HEK293 (cell line): ENCODE data around the gene TMEM212.

Experiments
- BCL11B ChIP-seq: fragments of 450-650 bp; formaldehyde crosslinking; IDR thresholded peaks from 2 replicates; pipeline ENCODE4 v1.5.1; 2016; ENCODE audit warnings: low read depth, missing biosample characterization, missing genetic modification characterization
- BCL6B ChIP-seq: fragments of 450-650 bp; formaldehyde crosslinking; IDR thresholded peaks from 2 replicates; pipeline ENCODE4 v1.5.1; 2017; ENCODE audit warnings: missing biosample characterization, missing genetic modification characterization
- HIC1 ChIP-seq: fragments of 450-650 bp; formaldehyde crosslinking; IDR thresholded peaks from 2 replicates; pipeline ENCODE4 v1.5.1; 2016; ENCODE audit warnings: missing biosample characterization, missing genetic modification characterization
- IKZF3 ChIP-seq: fragments of 450-650 bp; IDR thresholded peaks from 2 replicates; pipeline ENCODE4 v1.5.0; 2018; ENCODE audit warnings: missing biosample characterization, mild to moderate bottlenecking, missing genetic modification characterization, moderate library complexity
- INSM2 ChIP-seq: fragments of 450-650 bp; formaldehyde crosslinking; IDR thresholded peaks from 2 replicates; pipeline ENCODE4 v1.5.1; 2016; ENCODE audit warnings: missing biosample characterization, missing genetic modification characterization
- KLF1 ChIP-seq: fragments of 450-650 bp; formaldehyde crosslinking; IDR thresholded peaks from 2 replicates; pipeline ENCODE4 v1.5.1; 2016; ENCODE audit warnings: missing biosample characterization, missing genetic modification characterization
- KLF8 ChIP-seq: fragments of 450-650 bp; formaldehyde crosslinking; IDR thresholded peaks from 2 replicates; pipeline ENCODE4 v1.5.1; 2016; ENCODE audit warnings: missing biosample characterization, missing genetic modification characterization
- OSR2 ChIP-seq: fragments of 450-650 bp; formaldehyde crosslinking; IDR thresholded peaks from 2 replicates; pipeline ENCODE4 v1.5.1; 2016; ENCODE audit warnings: missing biosample characterization, missing genetic modification characterization
- PATZ1 ChIP-seq: fragments of 450-650 bp; formaldehyde crosslinking; IDR thresholded peaks from 2 replicates; pipeline ENCODE4 v1.5.1; 2016; ENCODE audit warnings: missing biosample characterization, missing genetic modification characterization
- PBX3 ChIP-seq: sonication (generic); formaldehyde crosslinking; IDR thresholded peaks from 2 replicates; pipeline ENCODE4 v1.8.1; 2022; ENCODE audit warnings: mild to moderate bottlenecking, moderate library complexity, missing genetic modification reagents
- SETDB1 ChIP-seq: IDR thresholded peaks from one replicate; pipeline ENCODE4 v1.6.1; 2017; ENCODE audit warnings: mild to moderate bottlenecking, low read length, moderate library complexity, mixed read lengths; ENCODE audit not compliant: insufficient read length
- SP2 ChIP-seq: fragments of 450-650 bp; formaldehyde crosslinking; IDR thresholded peaks from 2 replicates; pipeline ENCODE4 v1.5.1; 2016; ENCODE audit warnings: missing biosample characterization, missing genetic modification characterization
- SP7 ChIP-seq: fragments of 450-650 bp; formaldehyde crosslinking; IDR thresholded peaks from 2 replicates; pipeline ENCODE4 v1.5.1; 2016; ENCODE audit warnings: missing biosample characterization, missing genetic modification characterization
- YY1 ChIP-seq: fragments of 450-650 bp; formaldehyde crosslinking; IDR thresholded peaks from 2 replicates; pipeline ENCODE4 v1.5.1; 2018; ENCODE audit warnings: missing biosample characterization, missing genetic modification characterization
- ZBTB44 ChIP-seq: fragments of 450-650 bp; IDR thresholded peaks from 2 replicates; pipeline ENCODE4 v1.5.1; 2018; ENCODE audit warnings: missing biosample characterization, mild to moderate bottlenecking, missing genetic modification characterization
- ZBTB8A ChIP-seq: fragments of 450-650 bp; formaldehyde crosslinking; IDR thresholded peaks from 2 replicates; pipeline ENCODE4 v1.5.1; 2016; ENCODE audit warnings: missing biosample characterization, missing genetic modification characterization
- ZFP37 ChIP-seq: fragments of 450-650 bp; formaldehyde crosslinking; IDR thresholded peaks from 2 replicates; pipeline ENCODE4 v1.5.1; 2016; ENCODE audit warnings: missing biosample characterization, missing genetic modification characterization
- ZFP69B ChIP-seq: fragments of 450-650 bp; formaldehyde crosslinking; IDR thresholded peaks from 2 replicates; pipeline ENCODE4 v1.5.1; 2016; ENCODE audit warnings: missing biosample characterization, missing genetic modification characterization
- ZIC2 ChIP-seq: fragments of 450-650 bp; formaldehyde crosslinking; IDR thresholded peaks from 2 replicates; pipeline ENCODE4 v1.5.1; 2016; ENCODE audit warnings: missing biosample characterization, missing genetic modification characterization
- ZNF157 ChIP-seq: fragments of 450-650 bp; formaldehyde crosslinking; IDR thresholded peaks from 2 replicates; pipeline ENCODE4 v1.5.1; 2016; ENCODE audit warnings: missing biosample characterization, missing genetic modification characterization
- ZNF2 ChIP-seq: fragments of 450-650 bp; formaldehyde crosslinking; IDR thresholded peaks from 2 replicates; pipeline ENCODE4 v1.5.1; 2016; ENCODE audit warnings: missing biosample characterization, missing genetic modification characterization
- ZNF223 ChIP-seq: fragments of 450-650 bp; formaldehyde crosslinking; IDR thresholded peaks from 2 replicates; pipeline ENCODE4 v1.5.1; 2016; ENCODE audit warnings: missing biosample characterization, missing genetic modification characterization
- ZNF341 ChIP-seq: fragments of 450-650 bp; formaldehyde crosslinking; IDR thresholded peaks from 2 replicates; pipeline ENCODE4; 2016; ENCODE audit warnings: low read depth, missing biosample characterization, missing genetic modification characterization
- ZNF366 ChIP-seq: fragments of 450-650 bp; formaldehyde crosslinking; conservative IDR thresholded peaks from 2 replicates; pipeline ENCODE4 v1.5.1; 2016; ENCODE audit warnings: missing biosample characterization, missing genetic modification characterization
- ZNF449 ChIP-seq: fragments of 450-650 bp; formaldehyde crosslinking; IDR thresholded peaks from 2 replicates; pipeline ENCODE4 v1.5.1; 2017; ENCODE audit warnings: missing biosample characterization, mild to moderate bottlenecking, missing genetic modification characterization, moderate library complexity
- ZNF501 ChIP-seq: fragments of 450-650 bp; formaldehyde crosslinking; IDR thresholded peaks from 2 replicates; pipeline ENCODE4 v1.5.1; 2016; ENCODE audit warnings: missing biosample characterization, missing genetic modification characterization
- ZNF629 ChIP-seq: fragments of 450-650 bp; formaldehyde crosslinking; IDR thresholded peaks from 2 replicates; pipeline ENCODE4 v1.5.1; 2017; ENCODE audit warnings: missing biosample characterization, missing genetic modification characterization
- ZNF776 ChIP-seq: fragments of 450-650 bp; formaldehyde crosslinking; IDR thresholded peaks from 2 replicates; pipeline ENCODE4 v1.5.0; 2017; ENCODE audit warnings: missing biosample characterization, missing genetic modification characterization, borderline replicate concordance

Gene TMEM212

GRCh38 chr3:171809861-171810628 is 33.1 kb upstream of the TMEM212 start, which contains the start of gene PLD1 (continued):
- TF ChIP-seq ZFP37 (tag by site-specific recombination): peak; percentile 49; the same call in 1 of the 2 replicates
- TF ChIP-seq ZNF366 (tag by site-specific recombination): peak; percentile 84
- TF ChIP-seq KLF8 (tag by site-specific recombination): peak; percentile 90
- peak; percentile 56; the same call in 1 of the 2 replicates for TF ChIP-seq ZFP69B
- TF ChIP-seq ZNF449 (tag by site-specific recombination): peak; percentile 97
- no peak for TF ChIP-seq ZNF157 (tag by site-specific recombination)
- peak; percentile 79 for TF ChIP-seq KLF1 (tag by site-specific recombination)
- peak; percentile 86 for TF ChIP-seq SP2 (tag by site-specific recombination)
- no peak for TF ChIP-seq ZNF776 (tag by site-specific recombination)
- peak; percentile 95 for TF ChIP-seq ZBTB8A (tag by site-specific recombination)
- 0 out of 2 replicates have a peak, but pooled peaks have one; percentile 78 for TF ChIP-seq BCL11B (tag by site-specific recombination)
- peak; percentile 66; the same call in 1 of the 2 replicates for TF ChIP-seq ZNF501 (tag by site-specific recombination)
- TF ChIP-seq IKZF3 (tag by site-specific recombination): peak; percentile 73
- TF ChIP-seq ZBTB44 (tag by site-specific recombination): 0 out of 2 replicates have a peak, but pooled peaks have one; percentile 22
- TF ChIP-seq ZNF629: peak; percentile 64
- peak; percentile 88 for TF ChIP-seq PATZ1
- peak; percentile 85 for TF ChIP-seq HIC1
- TF ChIP-seq SETDB1: no peak
- peak; percentile 90 for TF ChIP-seq SP7
- peak; percentile 44; the same call in 1 of the 2 replicates for TF ChIP-seq OSR2 (tag by site-specific recombination)
- TF ChIP-seq ZNF2 (tag by site-specific recombination): peak; percentile 60; the same call in 1 of the 2 replicates
- no peak; the same call in 1 of the 2 replicates for TF ChIP-seq PBX3 (CRISPR knock-in tag)
- peak; percentile 43; the same call in 1 of the 2 replicates for TF ChIP-seq YY1 (tag by site-specific recombination)
- TF ChIP-seq BCL6B: no peak
- TF ChIP-seq INSM2 (tag by site-specific recombination): peak; percentile 97
- TF ChIP-seq ZIC2 (tag by site-specific recombination): peak; percentile 98
- peak; percentile 66; the same call in 1 of the 2 replicates for TF ChIP-seq ZNF223 (tag by site-specific recombination)
- peak; percentile 42 for TF ChIP-seq ZNF341 (tag by site-specific recombination)
